Immature natural killer cell (primary cell): Measurements from ENCODE around the gene MAP4K4. TPM values are rescaled to one million over a fixed set of nuclear protein-coding genes. Genes with fewer than 3 reads are reported as not detected.
A peak's percentile ranks its signal among the peaks of the same experiment; 100 is the strongest.

Experiments
- DNase-seq, 3 donors: peaks; one replicate each; pipeline ENCODE4 v3.0.0; 2022; ENCODE audit warnings: mixed read lengths in 1 of 3
- H3K27ac Mint-ChIP-seq, 6 donors: one replicate each; pipeline ENCODE4 v1.8.0; 2020; ENCODE audit warnings: mixed read lengths in 6 of 6, mild to moderate bottlenecking in 5 of 6, inconsistent platforms in 4 of 6, moderate library complexity in 3 of 6
- H3K27me3 Mint-ChIP-seq, 3 donors: one replicate each; pipeline ENCODE4 v1.8.0; 2020 to 2021; ENCODE audit warnings: low read depth in 3 of 3, mild to moderate bottlenecking in 3 of 3, mixed read lengths in 3 of 3, moderate library complexity in 3 of 3, inconsistent platforms in 1 of 3
- H3K36me3 Mint-ChIP-seq, 3 donors: one replicate each; pipeline ENCODE4 v1.8.0; 2020; ENCODE audit warnings: mixed read lengths in 3 of 3, inconsistent platforms in 2 of 3, mild to moderate bottlenecking in 2 of 3
- H3K4me1 Mint-ChIP-seq, 2 donors: one replicate each; pipeline ENCODE4 v1.8.0; 2020; ENCODE audit warnings: inconsistent platforms in 2 of 2, mild to moderate bottlenecking in 2 of 2, mixed read lengths in 2 of 2, moderate library complexity in 1 of 2
- H3K4me3 Mint-ChIP-seq, 5 donors: one replicate each; pipeline ENCODE4 v1.8.0; 2020; ENCODE audit warnings: mild to moderate bottlenecking in 5 of 5, mixed read lengths in 5 of 5, inconsistent platforms in 3 of 5, moderate library complexity in 3 of 5
- H3K9me3 Mint-ChIP-seq, 6 donors: one replicate each; pipeline ENCODE4 v1.8.0; 2020; ENCODE audit warnings: mild to moderate bottlenecking in 6 of 6, mixed read lengths in 6 of 6, inconsistent platforms in 4 of 6, moderate library complexity in 3 of 6
- polyA plus RNA-seq, 3 donors: library from polyadenylated mRNA; unstranded; fragments of 300-500 nt; fragmentation: Illumina TruSeq; gene quantifications; one replicate each; pipeline ENCODE4 v1.2.3, GENCODE V29; 2021

The MAP4K4 gene
- polyA plus RNA-seq, 3 donors from 2014 or later, result 2.1 to 4.6 (median 3.4) TPM

- peaks cover 2 to 12% (median 7%) of the 10 kb centered on the region in 3 donors for H3K27me3 Mint-ChIP-seq
- H3K4me1 Mint-ChIP-seq, result peaks cover 11 to 32% of the 10 kb centered on the region in 2 donors
- no peak overlapping the region for H3K27ac Mint-ChIP-seq
- peaks cover 0 to 2% (median 0%) of the 10 kb centered on the region in 6 donors for H3K9me3 Mint-ChIP-seq
- H3K36me3 Mint-ChIP-seq, result no peaks in the 10 kb centered on the region
- no peak overlapping the region for H3K4me3 Mint-ChIP-seq
- DNase-seq, result peak in 2 of 3 donors; percentile 19 to 32
Observed at GRCh38 chr2:101698844-101699754, 1.6 kb downstream of the MAP4K4 start.

- Mint-ChIP-seq H3K36me3 (no peaks in the 10 kb centered on the region), H3K4me1 (peaks cover 11 to 39% of the 10 kb centered on the region in 2 donors), H3K27ac (no peak overlapping the region), H3K4me3 (no peak overlapping the region), H3K27me3 (peaks cover 2 to 12% (median 7%) of the 10 kb centered on the region in 3 donors), H3K9me3 (no peaks in the 10 kb centered on the region)
- DNase-seq, result no peak
Observed at GRCh38 chr2:101699755-101700461, 2.4 kb downstream of the MAP4K4 start.

- Mint-ChIP-seq H3K4me3 (peak overlapping the region; percentile 79 to 93 (median 83)), H3K27me3 (peaks cover 2 to 9% (median 3%) of the 10 kb centered on the region in 3 donors), H3K27ac (peak overlapping the region; percentile 69 to 92 (median 86)), H3K36me3 (no peaks in the 10 kb centered on the region), H3K4me1 (peaks cover 11 to 60% of the 10 kb centered on the region in 2 donors), H3K9me3 (no peaks in the 10 kb centered on the region)
- DNase-seq, result no peak
Observed at GRCh38 chr2:101704046-101704466, 6.5 kb downstream of the MAP4K4 start.

GRCh38 chr2:101704816-101705578 is 7.5 kb downstream of the MAP4K4 start:
- Mint-ChIP-seq H3K4me1 (peaks cover 14 to 62% of the 10 kb centered on the region in 2 donors), H3K4me3 (peak overlapping the region in 2 of 5 donors; percentile 0 to 27), H3K27ac (peak overlapping the region in 4 of 6 donors; percentile 65 to 89 (median 82)), H3K9me3 (no peaks in the 10 kb centered on the region), H3K27me3 (peaks cover 2 to 9% (median 3%) of the 10 kb centered on the region in 3 donors), H3K36me3 (no peaks in the 10 kb centered on the region)
- no peak for DNase-seq

GRCh38 chr2:101706121-101706818 is 8.8 kb downstream of the MAP4K4 start:
- H3K27ac Mint-ChIP-seq, result peak overlapping the region in 5 of 6 donors; percentile 5 to 31 (median 25)
- H3K36me3 Mint-ChIP-seq, result no peaks in the 10 kb centered on the region
- peaks cover 2 to 9% (median 3%) of the 10 kb centered on the region in 3 donors for H3K27me3 Mint-ChIP-seq
- H3K4me3 Mint-ChIP-seq, result peak overlapping the region in 3 of 5 donors; percentile 0 to 28 (median 14)
- DNase-seq, result no peak
- H3K4me1 Mint-ChIP-seq, result peaks cover 26 to 63% of the 10 kb centered on the region in 2 donors
- no peaks in the 10 kb centered on the region for H3K9me3 Mint-ChIP-seq

- Mint-ChIP-seq H3K36me3 (no peaks in the 10 kb centered on the region), H3K9me3 (no peaks in the 10 kb centered on the region), H3K4me3 (peak overlapping the region in 3 of 5 donors; percentile 0 to 28 (median 1)), H3K27me3 (peaks cover 2 to 7% (median 3%) of the 10 kb centered on the region in 3 donors), H3K4me1 (peaks cover 31 to 62% of the 10 kb centered on the region in 2 donors), H3K27ac (peak overlapping the region in 5 of 6 donors; percentile 5 to 26 (median 18))
- peak in 2 of 3 donors; percentile 22 to 23 for DNase-seq
Observed at GRCh38 chr2:101706819-101707177, 9.3 kb downstream of the MAP4K4 start.

- Mint-ChIP-seq H3K4me3 (no peak overlapping the region), H3K27ac (peak overlapping the region in 1 of 6 donors; percentile 3)
Observed at GRCh38 chr2:101710036-101710435, 12.5 kb downstream of the MAP4K4 start.

GRCh38 chr2:101710471-101711318 is 13.2 kb downstream of the MAP4K4 start:
- Mint-ChIP-seq H3K9me3 (no peaks in the 10 kb centered on the region), H3K36me3 (no peaks in the 10 kb centered on the region), H3K27ac (peak overlapping the region in 3 of 6 donors; percentile 3 to 27 (median 4)), H3K4me1 (peaks cover 37 to 51% of the 10 kb centered on the region in 2 donors), H3K27me3 (no peaks in the 10 kb centered on the region), H3K4me3 (no peak overlapping the region)
- DNase-seq, result no peak

More at GRCh38 chr2:101710036-101710435, 12.5 kb downstream of the MAP4K4 start:
- Mint-ChIP-seq H3K27me3 (no peaks in the 10 kb centered on the region), H3K36me3 (no peaks in the 10 kb centered on the region), H3K4me1 (peaks cover 41 to 49% of the 10 kb centered on the region in 2 donors), H3K9me3 (no peaks in the 10 kb centered on the region)
- DNase-seq, result no peak

GRCh38 chr2:101714118-101714517 is 16.6 kb downstream of the MAP4K4 start:
- no peak overlapping the region for H3K27ac Mint-ChIP-seq
- H3K9me3 Mint-ChIP-seq, result no peaks in the 10 kb centered on the region
- H3K4me3 Mint-ChIP-seq, result no peak overlapping the region
- H3K4me1 Mint-ChIP-seq, result peaks cover 47 to 74% of the 10 kb centered on the region in 2 donors
- no peak for DNase-seq
- no peaks in the 10 kb centered on the region for H3K36me3 Mint-ChIP-seq
- H3K27me3 Mint-ChIP-seq, result no peaks in the 10 kb centered on the region

- no peak for DNase-seq
- H3K27me3 Mint-ChIP-seq, result no peaks in the 10 kb centered on the region
- no peaks in the 10 kb centered on the region for H3K36me3 Mint-ChIP-seq
- H3K4me3 Mint-ChIP-seq, result peak overlapping the region in 3 of 5 donors; percentile 1 to 72 (median 11)
- peak overlapping the region; percentile 23 to 80 (median 76) for H3K27ac Mint-ChIP-seq
- H3K9me3 Mint-ChIP-seq, result no peaks in the 10 kb centered on the region
- peaks cover 53 to 73% of the 10 kb centered on the region in 2 donors for H3K4me1 Mint-ChIP-seq
Observed at GRCh38 chr2:101717071-101717845, 19.8 kb downstream of the MAP4K4 start.

GRCh38 chr2:101718479-101718878 is 21.0 kb downstream of the MAP4K4 start:
- peak overlapping the region; percentile 76 to 96 (median 92) for H3K27ac Mint-ChIP-seq
- H3K4me1 Mint-ChIP-seq, result peaks cover 58 to 82% of the 10 kb centered on the region in 2 donors

More at GRCh38 chr2:101718479-101718878, 21.0 kb downstream of the MAP4K4 start:
- Mint-ChIP-seq H3K9me3 (no peaks in the 10 kb centered on the region), H3K27me3 (no peaks in the 10 kb centered on the region), H3K36me3 (no peaks in the 10 kb centered on the region), H3K4me3 (peak overlapping the region; percentile 19 to 66 (median 60))
- no peak for DNase-seq
